ENCODE data around the gene STAC3. TPM values are rescaled to one million over a fixed set of nuclear protein-coding genes. Genes with fewer than 3 reads are reported as not detected.

STAC3 gene
- total and polyA plus RNA-seq, 2 donors (not counting 1 experiment from before 2014, with no cell fraction given), result 0.33 TPM

DNA sequence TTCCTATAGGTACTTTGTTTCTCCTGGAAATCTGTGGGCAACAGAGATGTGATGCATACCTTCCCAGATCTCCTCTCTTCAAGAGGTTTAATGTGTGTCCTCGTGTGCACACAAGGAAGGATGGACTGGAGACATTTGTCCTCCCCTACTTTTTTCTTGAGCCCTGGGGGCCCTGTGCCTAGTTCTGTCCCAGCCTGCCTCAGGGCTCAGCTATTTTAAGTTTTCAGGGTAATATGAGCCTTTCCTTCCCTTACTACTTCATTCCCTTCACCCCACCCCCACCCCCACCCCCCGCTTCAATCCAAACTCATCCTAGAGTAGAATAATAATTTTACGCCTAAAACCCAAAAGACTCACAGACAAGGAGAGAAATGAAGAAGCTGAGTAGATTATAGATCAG is 446 bp downstream of the STAC3 start:
- Histone ChIP-seq H3K4me3 (replicated peaks in 1 of 4; ENCODE audit: control extremely low read depth in 1 of 4, insufficient read depth in 1 of 4, low read depth in 3 of 4, low read length in 4 of 4) (no peak overlapping the region), H3K4me1 (ENCODE audit: control insufficient read depth, extremely low read depth, insufficient read depth, low read length) (no peaks in the 10 kb centered on the region), H4K20me1 (ENCODE audit: control insufficient read depth, extremely low read depth, insufficient read depth, low read length) (no peaks in the 10 kb centered on the region), H3K9ac (ENCODE audit: insufficient read depth, low read length) (no peak overlapping the region), H3K27me3 (ENCODE audit: control insufficient read depth, insufficient read depth, low read length) (no peaks in the 10 kb centered on the region), H3K79me2 (ENCODE audit: control insufficient read depth, insufficient read depth, low read length) (no peaks in the 10 kb centered on the region), H3K36me3 (ENCODE audit: control insufficient read depth, insufficient read depth, low read length) (peaks cover 4% of the 10 kb centered on the region), H2AFZ (ENCODE audit: low read length) (no peak overlapping the region), H3K9me3 (ENCODE audit: control insufficient read depth, insufficient read depth, low read depth, low read length) (no peaks in the 10 kb centered on the region), H3K4me2 (ENCODE audit: extremely low read depth, insufficient read depth, low read length) (no peak overlapping the region), H3K27ac (ENCODE audit: insufficient read depth, low read length) (no peak overlapping the region)
- DNase-seq (ENCODE audit: low read depth in 2 of 2), result no peak
- TF ChIP-seq, protein P1, sequence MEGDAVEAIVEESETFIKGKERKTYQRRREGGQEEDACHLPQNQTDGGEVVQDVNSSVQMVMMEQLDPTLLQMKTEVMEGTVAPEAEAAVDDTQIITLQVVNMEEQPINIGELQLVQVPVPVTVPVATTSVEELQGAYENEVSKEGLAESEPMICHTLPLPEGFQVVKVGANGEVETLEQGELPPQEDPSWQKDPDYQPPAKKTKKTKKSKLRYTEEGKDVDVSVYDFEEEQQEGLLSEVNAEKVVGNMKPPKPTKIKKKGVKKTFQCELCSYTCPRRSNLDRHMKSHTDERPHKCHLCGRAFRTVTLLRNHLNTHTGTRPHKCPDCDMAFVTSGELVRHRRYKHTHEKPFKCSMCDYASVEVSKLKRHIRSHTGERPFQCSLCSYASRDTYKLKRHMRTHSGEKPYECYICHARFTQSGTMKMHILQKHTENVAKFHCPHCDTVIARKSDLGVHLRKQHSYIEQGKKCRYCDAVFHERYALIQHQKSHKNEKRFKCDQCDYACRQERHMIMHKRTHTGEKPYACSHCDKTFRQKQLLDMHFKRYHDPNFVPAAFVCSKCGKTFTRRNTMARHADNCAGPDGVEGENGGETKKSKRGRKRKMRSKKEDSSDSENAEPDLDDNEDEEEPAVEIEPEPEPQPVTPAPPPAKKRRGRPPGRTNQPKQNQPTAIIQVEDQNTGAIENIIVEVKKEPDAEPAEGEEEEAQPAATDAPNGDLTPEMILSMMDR (conservative IDR thresholded peaks at IDR 0.05 in 1 of 2, IDR thresholded peaks at IDR 0.05 in 1 of 2; ENCODE audit: low read depth in 1 of 2, low read length in 2 of 2), result no peak
- TF ChIP-seq EZH2 (IDR thresholded peaks at IDR 0.05; ENCODE audit: low read length, missing control alignments), result no peak

DNA sequence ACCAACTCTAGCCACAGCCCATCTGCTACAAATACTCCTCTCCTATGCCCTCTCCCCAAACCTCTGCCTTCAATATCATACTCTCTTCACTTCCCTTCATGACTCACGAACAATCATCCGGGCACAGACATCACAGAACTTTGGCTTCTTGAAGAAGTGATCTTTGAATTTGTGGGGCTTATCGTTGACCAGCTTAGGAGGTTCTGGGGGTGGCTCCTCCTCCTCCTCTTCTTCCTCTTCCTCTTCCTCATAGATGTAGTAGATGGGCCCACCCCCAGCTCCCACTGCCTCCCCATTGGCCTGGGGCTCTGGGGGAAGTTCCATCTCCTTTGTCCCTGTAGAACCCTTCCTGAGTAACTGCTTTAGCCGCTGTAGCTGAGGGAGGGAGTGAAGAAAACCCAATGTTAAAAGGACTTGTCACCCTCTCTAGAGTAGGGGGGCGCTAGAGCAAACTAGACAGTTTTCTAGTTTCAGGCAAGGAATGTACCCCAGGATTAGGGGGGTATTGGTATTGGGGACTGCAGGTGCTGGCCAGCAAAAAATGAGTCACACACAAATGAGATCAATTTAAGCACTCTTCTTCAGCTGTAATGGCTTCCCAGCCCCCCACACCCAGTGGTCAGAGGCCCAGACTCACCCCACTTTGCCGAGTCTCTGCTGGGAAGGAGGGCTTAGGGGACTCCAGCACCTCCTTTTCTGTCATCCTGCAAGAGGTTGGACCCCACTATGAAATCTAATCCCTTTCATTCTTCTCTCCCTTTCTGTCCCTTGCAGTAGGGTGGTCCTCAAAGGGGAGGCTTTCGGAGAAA is 1.8 kb downstream of the STAC3 start:
- Histone ChIP-seq H3K27ac (ENCODE audit: insufficient read depth, low read length) (no peak overlapping the region), H3K4me1 (ENCODE audit: control insufficient read depth, extremely low read depth, insufficient read depth, low read length) (no peaks in the 10 kb centered on the region), H3K36me3 (ENCODE audit: control insufficient read depth, insufficient read depth, low read length) (no peaks in the 10 kb centered on the region), H4K20me1 (ENCODE audit: control insufficient read depth, extremely low read depth, insufficient read depth, low read length) (no peaks in the 10 kb centered on the region), H3K4me3 (replicated peaks in 1 of 4; ENCODE audit: control extremely low read depth in 1 of 4, insufficient read depth in 1 of 4, low read depth in 3 of 4, low read length in 4 of 4) (no peak overlapping the region), H2AFZ (ENCODE audit: low read length) (no peak overlapping the region), H3K9me3 (ENCODE audit: control insufficient read depth, insufficient read depth, low read depth, low read length) (no peaks in the 10 kb centered on the region), H3K79me2 (ENCODE audit: control insufficient read depth, insufficient read depth, low read length) (no peaks in the 10 kb centered on the region), H3K4me2 (ENCODE audit: extremely low read depth, insufficient read depth, low read length) (no peak overlapping the region), H3K27me3 (ENCODE audit: control insufficient read depth, insufficient read depth, low read length) (no peaks in the 10 kb centered on the region), H3K9ac (ENCODE audit: insufficient read depth, low read length) (no peak overlapping the region)
- DNase-seq (ENCODE audit: low read depth in 2 of 2), result no peak
- no peak for TF ChIP-seq EZH2 (IDR thresholded peaks at IDR 0.05; ENCODE audit: low read length, missing control alignments)
- TF ChIP-seq, protein P1 (conservative IDR thresholded peaks at IDR 0.05 in 1 of 2, IDR thresholded peaks at IDR 0.05 in 1 of 2; ENCODE audit: low read depth in 1 of 2, low read length in 2 of 2), result no peak

- no peaks in the 10 kb centered on the region for H4K20me1 ChIP-seq (ENCODE audit: control insufficient read depth, extremely low read depth, insufficient read depth, low read length)
- TF ChIP-seq, protein P1 (conservative IDR thresholded peaks at IDR 0.05 in 1 of 2, IDR thresholded peaks at IDR 0.05 in 1 of 2; ENCODE audit: low read depth in 1 of 2, low read length in 2 of 2), result no peak
- TF ChIP-seq EZH2 (IDR thresholded peaks at IDR 0.05; ENCODE audit: low read length, missing control alignments), result no peak
- H3K27me3 ChIP-seq (ENCODE audit: control insufficient read depth, insufficient read depth, low read length), result peaks cover 3% of the 10 kb centered on the region
- H3K36me3 ChIP-seq (ENCODE audit: control insufficient read depth, insufficient read depth, low read length), result no peaks in the 10 kb centered on the region
- no peak overlapping the region for H3K27ac ChIP-seq (ENCODE audit: insufficient read depth, low read length)
- no peaks in the 10 kb centered on the region for H3K9me3 ChIP-seq (ENCODE audit: control insufficient read depth, insufficient read depth, low read depth, low read length)
- H3K9ac ChIP-seq (ENCODE audit: insufficient read depth, low read length), result no peak overlapping the region
- peaks cover 5% of the 10 kb centered on the region for H3K4me1 ChIP-seq (ENCODE audit: control insufficient read depth, extremely low read depth, insufficient read depth, low read length)
- no peak overlapping the region for H3K4me3 ChIP-seq (replicated peaks in 1 of 4; ENCODE audit: control extremely low read depth in 1 of 4, insufficient read depth in 1 of 4, low read depth in 3 of 4, low read length in 4 of 4)
- H2AFZ ChIP-seq (ENCODE audit: low read length), result no peak overlapping the region
- H3K79me2 ChIP-seq (ENCODE audit: control insufficient read depth, insufficient read depth, low read length), result no peaks in the 10 kb centered on the region
- DNase-seq (ENCODE audit: low read depth in 2 of 2), result no peak
- no peak overlapping the region for H3K4me2 ChIP-seq (ENCODE audit: extremely low read depth, insufficient read depth, low read length)
These were observed 3.9 kb downstream of the STAC3 start for GRCh38 chr12:57247041-57247440.
